Measurements from ENCODE around the gene KRTAP4-11.
"Not testable (repeated sequence)": the region's sequence is repeated elsewhere in the genome, so short reads cannot be mapped to it uniquely, and the experiment has no call there.

KRTAP4-11 gene

GRCh38 chr17:41111151-41111885, 6.9 kb downstream of the KRTAP4-11 start:
- H4K20me1 ChIP-seq (ENCODE audit: insufficient read depth, low read length): no peaks in the 10 kb centered on the region
- TF ChIP-seq EZH2phosphoT487 (IDR thresholded peaks at IDR 0.05; ENCODE audit: low read depth) (no peak), CTCF (IDR thresholded peaks at IDR 0.05; ENCODE audit: low read depth, low read length) (no peak)
- H3K79me2 ChIP-seq (ENCODE audit: low read length): no peaks in the 10 kb centered on the region
- H3K36me3 ChIP-seq (replicated peaks; ENCODE audit: low read depth, low read length): no peaks in the 10 kb centered on the region
- no peaks in the 10 kb centered on the region for H3K27me3 ChIP-seq (ENCODE audit: low read depth, low read length)
- H3K4me2 ChIP-seq (ENCODE audit: low read length): no peak overlapping the region
- H2AFZ ChIP-seq (ENCODE audit: low read depth, low read length): no peak overlapping the region
- no peak overlapping the region for H3K4me3 ChIP-seq (ENCODE audit: low read length)
- H3K9ac ChIP-seq (ENCODE audit: low read length): no peak overlapping the region
- no peak overlapping the region for H3K27ac ChIP-seq (ENCODE audit: low read length)
- no peaks in the 10 kb centered on the region for H3K4me1 ChIP-seq (ENCODE audit: low read length)
- H3K9me3 ChIP-seq (ENCODE audit: insufficient read depth, low read length): no peaks in the 10 kb centered on the region

GRCh38 chr17:41108728-41109386, 9.3 kb downstream of the KRTAP4-11 start:
- not testable (repeated sequence) for H3K27me3 ChIP-seq (ENCODE audit: low read depth, low read length); H3K9ac ChIP-seq (ENCODE audit: low read length)

GRCh38 chr17:41107941-41108450, 10.2 kb downstream of the KRTAP4-11 start:
- H3K4me1 ChIP-seq (ENCODE audit: low read length): no peaks in the 10 kb centered on the region
- no peak overlapping the region for H3K9ac ChIP-seq (ENCODE audit: low read length)
- H3K4me2 ChIP-seq (ENCODE audit: low read length): no peak overlapping the region
- TF ChIP-seq CTCF (IDR thresholded peaks at IDR 0.05; ENCODE audit: low read depth, low read length) (no peak), EZH2phosphoT487 (IDR thresholded peaks at IDR 0.05; ENCODE audit: low read depth) (no peak)
- no peaks in the 10 kb centered on the region for H4K20me1 ChIP-seq (ENCODE audit: insufficient read depth, low read length)
- no peaks in the 10 kb centered on the region for H3K79me2 ChIP-seq (ENCODE audit: low read length)
- no peaks in the 10 kb centered on the region for H3K27me3 ChIP-seq (ENCODE audit: low read depth, low read length)
- no peak overlapping the region for H2AFZ ChIP-seq (ENCODE audit: low read depth, low read length)
- no peak overlapping the region for H3K4me3 ChIP-seq (ENCODE audit: low read length)
- H3K27ac ChIP-seq (ENCODE audit: low read length): no peak overlapping the region
- H3K9me3 ChIP-seq (ENCODE audit: insufficient read depth, low read length): no peaks in the 10 kb centered on the region
- no peaks in the 10 kb centered on the region for H3K36me3 ChIP-seq (replicated peaks; ENCODE audit: low read depth, low read length)

More at GRCh38 chr17:41108728-41109386, 9.3 kb downstream of the KRTAP4-11 start:
- not testable (repeated sequence) for H3K4me2 ChIP-seq (ENCODE audit: low read length); H3K36me3 ChIP-seq (replicated peaks; ENCODE audit: low read depth, low read length); H3K9me3 ChIP-seq (ENCODE audit: insufficient read depth, low read length); H3K4me3 ChIP-seq (ENCODE audit: low read length); H3K27ac ChIP-seq (ENCODE audit: low read length); H4K20me1 ChIP-seq (ENCODE audit: insufficient read depth, low read length); H3K4me1 ChIP-seq (ENCODE audit: low read length); H2AFZ ChIP-seq (ENCODE audit: low read depth, low read length); H3K79me2 ChIP-seq (ENCODE audit: low read length)

- H3K27ac ChIP-seq (ENCODE audit: low read length); H3K4me3 ChIP-seq (ENCODE audit: low read length); H3K4me1 ChIP-seq (ENCODE audit: low read length); H3K36me3 ChIP-seq (replicated peaks; ENCODE audit: low read depth, low read length); H3K9me3 ChIP-seq (ENCODE audit: insufficient read depth, low read length); H3K79me2 ChIP-seq (ENCODE audit: low read length); H3K4me2 ChIP-seq (ENCODE audit: low read length); H3K9ac ChIP-seq (ENCODE audit: low read length); H2AFZ ChIP-seq (ENCODE audit: low read depth, low read length); H4K20me1 ChIP-seq (ENCODE audit: insufficient read depth, low read length); H3K27me3 ChIP-seq (ENCODE audit: low read depth, low read length): not testable (repeated sequence)
Observed at GRCh38 chr17:41105347-41105746, 12.8 kb downstream of the KRTAP4-11 start, which contains the start of gene KRTAP4-9. Gene KRTAP4-9 (plus strand): TSS chr17:41105389. CDS start chr17:41105389, 0 bp downstream.

- H3K9ac ChIP-seq (ENCODE audit: low read length); H2AFZ ChIP-seq (ENCODE audit: low read depth, low read length); H3K36me3 ChIP-seq (replicated peaks; ENCODE audit: low read depth, low read length); H3K79me2 ChIP-seq (ENCODE audit: low read length); H3K27me3 ChIP-seq (ENCODE audit: low read depth, low read length); H3K4me2 ChIP-seq (ENCODE audit: low read length); H3K4me1 ChIP-seq (ENCODE audit: low read length); H4K20me1 ChIP-seq (ENCODE audit: insufficient read depth, low read length); H3K4me3 ChIP-seq (ENCODE audit: low read length); H3K9me3 ChIP-seq (ENCODE audit: insufficient read depth, low read length); H3K27ac ChIP-seq (ENCODE audit: low read length): not testable (repeated sequence)
Observed at GRCh38 chr17:41104386-41105038, 13.7 kb downstream of the KRTAP4-11 start.
